ENCODE results near the gene QRICH1. TPM values are rescaled to one million over a fixed set of nuclear protein-coding genes. Genes with fewer than 3 reads are reported as not detected.

QRICH1 gene
- polyA plus RNA-seq, 3 donors: 9.3 to 150 (median 16.1) TPM

DNA sequence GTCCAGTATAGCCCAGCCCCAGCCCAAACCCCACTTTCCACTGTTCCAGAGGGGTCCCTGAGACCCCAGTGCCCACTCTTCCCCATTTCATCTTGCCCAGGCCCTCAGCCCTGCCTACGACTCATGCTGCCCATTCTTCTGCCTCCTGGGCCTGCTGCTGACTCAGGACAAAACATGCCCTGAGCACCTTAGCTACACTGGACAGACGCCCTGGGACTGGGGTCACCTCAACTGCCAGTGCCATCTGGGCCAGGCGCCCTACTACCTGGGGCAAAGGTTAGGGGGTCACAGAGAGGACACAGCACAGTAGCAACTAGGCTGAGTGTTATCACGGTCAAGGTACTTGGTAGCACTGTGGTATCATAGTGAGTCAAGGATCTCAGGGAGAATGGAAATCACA lies 41.6 kb upstream of the QRICH1 start:
- peaks cover 4 to 6% (median 5%) of the 10 kb centered on the region in 3 donors for H3K27me3 Mint-ChIP-seq (ENCODE audit: low read depth in 3 of 3)
- Histone ChIP-seq H3K4me2 (replicated peaks; ENCODE audit: extremely low read depth, low read length, poor library complexity, severe bottlenecking) (no peak overlapping the region), H3K9me3 (replicated peaks in 1 of 2; ENCODE audit: control insufficient read depth in 1 of 2, insufficient read depth in 1 of 2, low read length in 2 of 2) (no peaks in the 10 kb centered on the region), H3K4me1 (ENCODE audit: control insufficient read depth in 1 of 2, insufficient read depth in 2 of 2, low read length in 2 of 2) (peaks cover 14 to 20% of the 10 kb centered on the region in 2 donors), H2AFZ (ENCODE audit: insufficient read depth, low read depth, low read length, poor library complexity, severe bottlenecking) (no peak overlapping the region), H3K9ac (ENCODE audit: insufficient read depth, low read length, poor library complexity, severe bottlenecking) (no peak overlapping the region), H3K36me3 (replicated peaks in 1 of 2; ENCODE audit: control insufficient read depth in 1 of 2, insufficient read depth in 2 of 2, low read length in 2 of 2) (no peaks in the 10 kb centered on the region), H3K27ac (ENCODE audit: low read depth in 1 of 2, low read length in 2 of 2) (no peak overlapping the region), H3K79me2 (ENCODE audit: insufficient read depth, low read length) (no peaks in the 10 kb centered on the region), H4K20me1 (ENCODE audit: insufficient read depth, low read length) (no peaks in the 10 kb centered on the region), H3K4me3 (replicated peaks in 1 of 3; ENCODE audit: low read depth in 2 of 3, low read length in 3 of 3) (no peak overlapping the region), H3K27me3 (ENCODE audit: control insufficient read depth in 2 of 2, insufficient read depth in 2 of 2, low read length in 2 of 2) (no peaks in the 10 kb centered on the region)
- WGBS (ENCODE audit: insufficient coverage): 89% methylated on average over 3 of the region's 4 CpGs
- intact Hi-C loops (cut with micrococcal nuclease): loop anchor here in 1 of 2 donors (10.0 kb wide), 1 partner anchor 151 kb away; no protein-coding TSS in a partner anchor
- H3K27ac Mint-ChIP-seq: no peak overlapping the region
- no peak for DNase-seq
- H3K9me3 Mint-ChIP-seq: peaks cover 0 to 4% (median 0%) of the 10 kb centered on the region in 7 donors
- H3K36me3 Mint-ChIP-seq: no peaks in the 10 kb centered on the region
- peaks cover 29% of the 10 kb centered on the region for H3K4me1 Mint-ChIP-seq
- no peak overlapping the region for H3K4me3 Mint-ChIP-seq
- TF ChIP-seq, protein P1, sequence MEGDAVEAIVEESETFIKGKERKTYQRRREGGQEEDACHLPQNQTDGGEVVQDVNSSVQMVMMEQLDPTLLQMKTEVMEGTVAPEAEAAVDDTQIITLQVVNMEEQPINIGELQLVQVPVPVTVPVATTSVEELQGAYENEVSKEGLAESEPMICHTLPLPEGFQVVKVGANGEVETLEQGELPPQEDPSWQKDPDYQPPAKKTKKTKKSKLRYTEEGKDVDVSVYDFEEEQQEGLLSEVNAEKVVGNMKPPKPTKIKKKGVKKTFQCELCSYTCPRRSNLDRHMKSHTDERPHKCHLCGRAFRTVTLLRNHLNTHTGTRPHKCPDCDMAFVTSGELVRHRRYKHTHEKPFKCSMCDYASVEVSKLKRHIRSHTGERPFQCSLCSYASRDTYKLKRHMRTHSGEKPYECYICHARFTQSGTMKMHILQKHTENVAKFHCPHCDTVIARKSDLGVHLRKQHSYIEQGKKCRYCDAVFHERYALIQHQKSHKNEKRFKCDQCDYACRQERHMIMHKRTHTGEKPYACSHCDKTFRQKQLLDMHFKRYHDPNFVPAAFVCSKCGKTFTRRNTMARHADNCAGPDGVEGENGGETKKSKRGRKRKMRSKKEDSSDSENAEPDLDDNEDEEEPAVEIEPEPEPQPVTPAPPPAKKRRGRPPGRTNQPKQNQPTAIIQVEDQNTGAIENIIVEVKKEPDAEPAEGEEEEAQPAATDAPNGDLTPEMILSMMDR (IDR thresholded peaks at IDR 0.05): no peak

DNA sequence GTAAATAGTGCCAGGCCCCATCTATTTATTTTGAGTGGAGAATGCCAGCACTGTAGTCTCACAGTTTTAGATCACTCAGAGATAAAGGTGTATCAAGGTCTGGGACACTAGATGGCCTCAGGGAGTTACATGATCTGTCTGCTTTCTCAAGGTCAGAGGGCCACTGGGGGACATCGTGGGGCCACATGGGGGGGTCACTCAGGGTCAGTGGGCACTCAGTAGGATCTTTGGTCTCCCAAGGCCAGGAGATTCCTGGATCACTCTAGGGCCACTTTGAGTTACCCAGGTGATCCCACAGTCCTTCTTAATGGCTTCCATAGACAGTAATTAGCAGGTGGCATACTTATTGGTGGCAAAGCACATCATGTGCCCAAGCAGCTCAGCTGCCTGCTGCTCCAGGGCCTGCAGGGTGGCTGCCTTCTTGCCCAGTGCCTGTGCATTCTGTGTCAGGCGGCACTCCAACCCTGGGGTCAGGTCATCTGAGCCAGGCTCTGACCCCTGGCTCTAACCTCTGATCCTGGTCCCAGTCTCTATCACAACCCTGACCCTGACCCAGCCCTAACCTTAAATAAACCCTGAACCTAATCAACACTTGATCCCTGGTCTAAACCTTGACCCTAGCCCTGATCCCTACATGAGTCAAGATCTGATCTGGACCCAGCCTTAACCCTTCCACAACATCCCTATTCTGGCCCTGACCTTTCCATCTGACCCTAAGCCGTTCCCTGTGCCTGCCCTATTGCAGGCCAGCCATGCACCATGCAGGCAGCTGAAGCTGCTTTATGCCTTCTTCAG lies 40.8 kb upstream of the QRICH1 start:
- peaks cover 29% of the 10 kb centered on the region for H3K4me1 Mint-ChIP-seq
- Histone ChIP-seq H3K4me2 (replicated peaks; ENCODE audit: extremely low read depth, low read length, poor library complexity, severe bottlenecking) (no peak overlapping the region), H3K27me3 (ENCODE audit: control insufficient read depth in 2 of 2, insufficient read depth in 2 of 2, low read length in 2 of 2) (no peaks in the 10 kb centered on the region), H2AFZ (ENCODE audit: insufficient read depth, low read depth, low read length, poor library complexity, severe bottlenecking) (no peak overlapping the region), H3K4me3 (replicated peaks in 1 of 3; ENCODE audit: low read depth in 2 of 3, low read length in 3 of 3) (no peak overlapping the region), H3K9ac (ENCODE audit: insufficient read depth, low read length, poor library complexity, severe bottlenecking) (no peak overlapping the region), H4K20me1 (ENCODE audit: insufficient read depth, low read length) (no peaks in the 10 kb centered on the region), H3K9me3 (replicated peaks in 1 of 2; ENCODE audit: control insufficient read depth in 1 of 2, insufficient read depth in 1 of 2, low read length in 2 of 2) (no peaks in the 10 kb centered on the region), H3K36me3 (replicated peaks in 1 of 2; ENCODE audit: control insufficient read depth in 1 of 2, insufficient read depth in 2 of 2, low read length in 2 of 2) (no peaks in the 10 kb centered on the region), H3K27ac (ENCODE audit: low read depth in 1 of 2, low read length in 2 of 2) (no peak overlapping the region), H3K4me1 (ENCODE audit: control insufficient read depth in 1 of 2, insufficient read depth in 2 of 2, low read length in 2 of 2) (peaks cover 14 to 20% of the 10 kb centered on the region in 2 donors), H3K79me2 (ENCODE audit: insufficient read depth, low read length) (no peaks in the 10 kb centered on the region)
- no peak for DNase-seq
- intact Hi-C loops (cut with micrococcal nuclease): loop anchor here in 1 of 2 donors (10.0 kb wide), 1 partner anchor 150 kb away; no protein-coding TSS in a partner anchor
- 80% methylated on average over 3 of the region's 3 CpGs for WGBS (ENCODE audit: insufficient coverage)
- H3K4me3 Mint-ChIP-seq: no peak overlapping the region
- TF ChIP-seq, protein P1 (IDR thresholded peaks at IDR 0.05): no peak
- H3K27ac Mint-ChIP-seq: peak overlapping the region in 1 of 7 donors; percentile 45
- H3K36me3 Mint-ChIP-seq: no peaks in the 10 kb centered on the region
- H3K27me3 Mint-ChIP-seq (ENCODE audit: low read depth in 3 of 3): peaks cover 2 to 5% (median 4%) of the 10 kb centered on the region in 3 donors
- peaks cover 0 to 3% (median 0%) of the 10 kb centered on the region in 7 donors for H3K9me3 Mint-ChIP-seq

All from CD14-positive monocyte (primary cell).